ENCODE results near the gene CTXN3. TPM values are rescaled to one million over a fixed set of nuclear protein-coding genes. Genes with fewer than 3 reads are reported as not detected.

CTXN3 gene
- total and polyA plus RNA-seq, 10 of the 15 experiments (the other 5 are each of a cell fraction or from before 2014, with no cell fraction given) = not detected

DNA sequence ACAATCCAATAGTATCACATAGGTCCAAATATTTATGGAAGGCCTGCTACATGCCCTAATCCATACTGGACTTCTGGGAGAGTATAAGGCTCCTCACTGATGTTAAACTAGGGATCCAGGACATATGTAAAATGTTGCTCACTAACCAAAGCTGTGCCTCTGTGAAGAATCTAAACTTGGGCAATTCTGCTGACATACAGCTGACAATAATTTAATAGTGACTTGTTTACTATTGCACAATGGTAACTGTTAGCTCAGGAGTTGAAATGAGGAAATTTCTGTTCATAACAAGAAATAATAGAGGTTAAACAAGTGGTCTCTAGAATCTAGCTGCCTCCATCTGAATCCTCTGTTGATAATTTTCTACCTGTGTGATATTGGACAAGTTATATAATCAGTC, 14.9 kb upstream of the CTXN3 start (continued):
- no peak for TF ChIP-seq FOXM1 (IDR thresholded peaks at IDR 0.05; ENCODE audit: low read depth, low read length)
- no peak for TF ChIP-seq ESRRA (IDR thresholded peaks at IDR 0.05; ENCODE audit: low read length)
- TF ChIP-seq, protein P1, sequence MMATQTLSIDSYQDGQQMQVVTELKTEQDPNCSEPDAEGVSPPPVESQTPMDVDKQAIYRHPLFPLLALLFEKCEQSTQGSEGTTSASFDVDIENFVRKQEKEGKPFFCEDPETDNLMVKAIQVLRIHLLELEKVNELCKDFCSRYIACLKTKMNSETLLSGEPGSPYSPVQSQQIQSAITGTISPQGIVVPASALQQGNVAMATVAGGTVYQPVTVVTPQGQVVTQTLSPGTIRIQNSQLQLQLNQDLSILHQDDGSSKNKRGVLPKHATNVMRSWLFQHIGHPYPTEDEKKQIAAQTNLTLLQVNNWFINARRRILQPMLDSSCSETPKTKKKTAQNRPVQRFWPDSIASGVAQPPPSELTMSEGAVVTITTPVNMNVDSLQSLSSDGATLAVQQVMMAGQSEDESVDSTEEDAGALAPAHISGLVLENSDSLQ (IDR thresholded peaks at IDR 0.05) = no peak
- TF ChIP-seq SPI1 (IDR thresholded peaks at IDR 0.05; ENCODE audit: borderline replicate concordance, insufficient read depth, low read depth, low read length) = no peak
- no peak for TF ChIP-seq NFYA (IDR thresholded peaks at IDR 0.05; ENCODE audit: borderline replicate concordance, low read depth, low read length)
- TF ChIP-seq ZSCAN29 (IDR thresholded peaks at IDR 0.05) = no peak

GRCh38 chr5:127639828-127640227, 9.1 kb upstream of the CTXN3 start:
- H3K4me3 ChIP-seq = no peak overlapping the region
- H4K20me1 ChIP-seq (ENCODE audit: control insufficient read depth, insufficient read depth) = no peaks in the 10 kb centered on the region
- WGBS (ENCODE audit: insufficient coverage, insufficient replicate concordance, low lambda C conversion rate, missing lambda C conversion rate) = 33% methylated on average over 2 of the region's 2 CpGs
- H3K36me3 ChIP-seq (ENCODE audit: control insufficient read depth in 2 of 2, insufficient read depth in 2 of 2, low read length in 1 of 2) = no peaks in the 10 kb centered on the region
- no peak overlapping the region for H3K4me2 ChIP-seq (ENCODE audit: control insufficient read depth, insufficient read depth)
- BruUV-seq (replicated peaks) = no TSS peak
- POLR2A ChIA-PET = no interaction called here
- no peaks in the 10 kb centered on the region for H3K27me3 ChIP-seq (replicated peaks in 1 of 2; ENCODE audit: control insufficient read depth in 2 of 2, insufficient read depth in 2 of 2, low read length in 1 of 2)
- ATAC-seq (no peak), DNase-seq (ENCODE audit: low read depth, low spot score) (no peak), FAIRE-seq (no peak)
- no peak overlapping the region for H3K27ac ChIP-seq (ENCODE audit: control insufficient read depth, insufficient read depth)
- no peaks in the 10 kb centered on the region for H3K9me3 ChIP-seq (replicated peaks; ENCODE audit: control insufficient read depth, insufficient read depth, low read length)
- no peak overlapping the region for H2AFZ ChIP-seq (ENCODE audit: control insufficient read depth, low read depth, low read length)
- SMC1A ChIA-PET (ENCODE audit: uncharacterized antibody, unreplicated experiment) = no interaction called here
- intact Hi-C loops (cut with micrococcal nuclease; ENCODE audit: unreplicated experiment) (no loop called here), in situ Hi-C loops (cut with MboI) (no loop called here)
- CTCF ChIA-PET = interaction anchor here (1.3 kb wide), 1 partner anchor 81 kb away, joined by 4 read pairs; no protein-coding TSS in a partner anchor
- RAD21 ChIA-PET (ENCODE audit: unreplicated experiment) = interaction anchor here (1.0 kb wide), 1 partner anchor 9 kb away, joined by 3 read pairs; no protein-coding TSS in a partner anchor
- H3K79me2 ChIP-seq (ENCODE audit: control insufficient read depth, insufficient read depth, low read length) = no peaks in the 10 kb centered on the region
- H3K9ac ChIP-seq (ENCODE audit: control insufficient read depth, insufficient read depth, low read length) = no peak overlapping the region
- no peaks in the 10 kb centered on the region for H3K4me1 ChIP-seq (ENCODE audit: control insufficient read depth, insufficient read depth, low read length)
- no peak for TF ChIP-seq USF2 (IDR thresholded peaks at IDR 0.05; ENCODE audit: borderline replicate concordance, low read depth, low read length)
- no peak for TF ChIP-seq RAD51 (IDR thresholded peaks at IDR 0.05)
- TF ChIP-seq JUNB (IDR thresholded peaks at IDR 0.05) = no peak
- TF ChIP-seq USF1 (IDR thresholded peaks at IDR 0.05; ENCODE audit: borderline replicate concordance, extremely low read length, insufficient read depth, low read depth, low read length) = no peak
- no peak for TF ChIP-seq SUPT20H (IDR thresholded peaks at IDR 0.05; ENCODE audit: borderline replicate concordance, control insufficient read depth, low read depth, low read length)
- no peak for TF ChIP-seq ESRRA (IDR thresholded peaks at IDR 0.05; ENCODE audit: low read length)
- TF ChIP-seq NR2C1 (IDR thresholded peaks at IDR 0.05) = no peak
- no peak for TF ChIP-seq ZBTB11 (CRISPR knock-in tag; IDR thresholded peaks at IDR 0.05)
- TF ChIP-seq BCLAF1 (IDR thresholded peaks at IDR 0.05) = no peak
